Measurements from ENCODE around the gene PPP1R8.

DNA sequence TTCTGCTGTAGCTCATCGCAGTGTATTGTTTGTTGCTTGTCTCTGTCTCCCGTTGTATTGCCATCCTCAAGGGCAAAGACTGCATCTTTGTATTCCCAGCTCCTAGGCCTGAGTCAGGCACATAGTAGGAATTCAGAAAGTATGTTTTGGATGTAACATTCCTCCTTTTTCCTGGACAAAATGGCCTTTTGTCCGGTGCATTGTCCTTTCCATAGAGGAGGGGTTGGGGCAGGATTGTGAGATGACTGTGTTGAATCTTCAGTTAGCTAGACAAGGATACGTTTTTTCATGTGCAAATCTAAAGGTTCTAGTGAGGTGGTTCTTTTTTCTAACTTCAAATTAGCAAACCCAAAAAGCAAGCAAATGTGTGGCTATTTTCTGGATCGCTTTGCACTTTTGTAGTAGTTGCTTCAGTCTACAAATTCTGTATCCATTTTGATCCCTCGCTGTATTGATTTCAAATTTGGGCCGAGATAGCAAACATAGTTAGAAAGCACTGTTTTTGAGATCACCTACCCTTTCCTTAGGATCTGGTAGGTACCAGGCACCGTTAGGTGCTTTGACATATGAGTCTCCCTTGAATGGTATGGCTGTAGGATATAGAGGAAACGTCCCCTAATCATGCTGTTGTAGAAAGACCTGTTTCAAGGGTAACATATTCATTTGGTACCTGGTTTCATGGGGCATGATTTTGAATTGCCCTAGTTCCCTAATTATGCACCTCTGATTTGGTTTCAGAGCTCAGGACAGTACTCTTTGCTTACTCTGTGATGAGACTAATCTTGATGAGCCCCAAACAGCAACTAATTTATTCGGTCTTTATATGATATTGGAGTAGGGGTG, 1.2 kb downstream of the PPP1R8 start:
- TF ChIP-seq, protein P1, sequence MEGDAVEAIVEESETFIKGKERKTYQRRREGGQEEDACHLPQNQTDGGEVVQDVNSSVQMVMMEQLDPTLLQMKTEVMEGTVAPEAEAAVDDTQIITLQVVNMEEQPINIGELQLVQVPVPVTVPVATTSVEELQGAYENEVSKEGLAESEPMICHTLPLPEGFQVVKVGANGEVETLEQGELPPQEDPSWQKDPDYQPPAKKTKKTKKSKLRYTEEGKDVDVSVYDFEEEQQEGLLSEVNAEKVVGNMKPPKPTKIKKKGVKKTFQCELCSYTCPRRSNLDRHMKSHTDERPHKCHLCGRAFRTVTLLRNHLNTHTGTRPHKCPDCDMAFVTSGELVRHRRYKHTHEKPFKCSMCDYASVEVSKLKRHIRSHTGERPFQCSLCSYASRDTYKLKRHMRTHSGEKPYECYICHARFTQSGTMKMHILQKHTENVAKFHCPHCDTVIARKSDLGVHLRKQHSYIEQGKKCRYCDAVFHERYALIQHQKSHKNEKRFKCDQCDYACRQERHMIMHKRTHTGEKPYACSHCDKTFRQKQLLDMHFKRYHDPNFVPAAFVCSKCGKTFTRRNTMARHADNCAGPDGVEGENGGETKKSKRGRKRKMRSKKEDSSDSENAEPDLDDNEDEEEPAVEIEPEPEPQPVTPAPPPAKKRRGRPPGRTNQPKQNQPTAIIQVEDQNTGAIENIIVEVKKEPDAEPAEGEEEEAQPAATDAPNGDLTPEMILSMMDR (optimal IDR thresholded peaks at IDR 0.05 in 1 of 3, IDR thresholded peaks at IDR 0.05 in 1 of 3, conservative IDR thresholded peaks at IDR 0.05 in 1 of 3; ENCODE audit: extremely low read depth in 1 of 3, insufficient read depth in 2 of 3, low read length in 3 of 3): no peak
- no peak for TF ChIP-seq EZH2 (IDR thresholded peaks at IDR 0.05; ENCODE audit: low read length)
